ENCODE results near the gene DSCAML1.

Gene DSCAML1

GRCh38 chr11:117796872-117797529 is at the start of gene DSCAML1:
DSCAML1 (minus strand) TSS chr11:117797216; CDS start chr11:117797079, 137 bp downstream.
- no peak for DNase-seq (ENCODE audit: low read depth in 2 of 2)

GRCh38 chr11:117843666-117844484 is 46.9 kb upstream of the DSCAML1 start:
- DNase-seq (ENCODE audit: low read depth in 2 of 2) = peak; percentile 56 to 81

DNA sequence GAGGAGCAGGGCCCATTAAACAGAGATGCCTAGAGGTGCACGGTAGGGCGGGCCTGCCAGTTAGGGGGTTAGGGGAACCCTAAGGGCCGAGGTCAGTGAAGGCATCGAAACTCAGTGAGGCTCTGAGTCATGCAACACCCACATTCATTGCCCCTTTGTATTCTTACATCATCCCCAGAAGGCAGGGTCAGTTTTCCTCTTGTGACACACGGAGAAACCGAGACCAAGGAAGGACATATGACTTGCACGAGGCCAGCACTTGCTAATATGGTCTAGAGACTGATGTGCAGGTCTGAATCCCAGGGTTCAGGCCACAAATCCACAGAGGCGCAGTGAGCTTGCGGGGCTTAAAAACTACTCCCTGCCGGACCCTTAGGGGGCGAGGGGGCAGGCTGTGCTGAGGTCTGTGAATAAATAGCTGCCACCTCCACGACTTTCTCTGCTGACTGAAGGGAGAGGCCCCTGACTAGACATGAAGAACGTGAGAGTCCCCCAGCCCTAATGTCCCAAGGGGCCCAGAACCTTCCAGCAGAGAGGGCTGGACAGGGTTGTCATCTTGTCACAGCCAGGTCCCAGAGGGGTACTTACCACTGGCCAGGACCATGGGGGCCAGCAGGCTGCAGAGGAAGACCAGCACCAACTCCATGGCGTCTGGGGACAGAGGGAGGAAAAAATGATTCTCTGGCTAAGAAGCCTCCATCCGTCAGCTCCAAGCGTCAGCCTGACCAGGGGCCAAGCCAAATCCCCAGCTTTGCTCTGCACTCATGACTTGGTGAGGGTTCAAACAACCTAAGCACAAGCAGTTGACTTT is 45.3 kb upstream of the DSCAML1 start:
- no peak for DNase-seq (ENCODE audit: low read depth in 2 of 2)

GRCh38 chr11:117841551-117842031 is 44.6 kb upstream of the DSCAML1 start:
- DNase-seq (ENCODE audit: low read depth in 2 of 2) = no peak

DNA sequence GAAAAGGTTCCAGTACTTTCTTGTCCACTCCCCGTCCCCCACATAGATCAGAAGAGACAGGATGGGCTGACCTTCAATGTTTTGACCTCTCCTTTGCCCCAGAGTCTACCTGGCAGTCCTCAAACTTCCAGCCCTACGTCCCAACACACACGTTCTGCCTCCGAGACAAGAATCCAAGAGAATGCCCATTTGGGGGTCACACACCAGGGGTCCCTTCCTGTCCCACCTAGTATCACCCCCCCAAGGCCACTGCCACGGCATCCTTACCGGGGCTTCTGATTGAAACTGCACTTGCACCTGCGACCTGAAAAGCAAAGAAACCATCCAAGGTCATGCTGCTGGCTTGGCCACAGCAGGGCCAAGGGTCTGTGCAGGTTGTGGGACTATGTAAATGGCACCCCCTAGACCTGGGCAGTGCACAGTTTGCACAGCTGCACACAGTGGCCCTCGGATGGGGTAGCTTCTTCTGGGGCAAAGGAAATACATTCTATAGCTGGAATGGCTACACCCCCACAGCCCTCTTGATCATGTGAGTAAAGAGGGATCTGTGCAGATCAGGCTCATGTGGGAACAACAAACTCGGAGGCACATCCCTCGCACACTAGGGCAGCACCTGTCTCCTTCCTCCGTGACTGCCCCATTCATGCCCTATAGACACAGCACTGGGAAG is 44.0 kb upstream of the DSCAML1 start:
- DNase-seq (ENCODE audit: low read depth in 2 of 2) = no peak

GRCh38 chr11:117839936-117840813 is 43.2 kb upstream of the DSCAML1 start:
- no peak for DNase-seq (ENCODE audit: low read depth in 2 of 2)

- DNase-seq (ENCODE audit: low read depth in 2 of 2) = no peak
Measured at GRCh38 chr11:117839380-117839881, 42.4 kb upstream of the DSCAML1 start.

DNA sequence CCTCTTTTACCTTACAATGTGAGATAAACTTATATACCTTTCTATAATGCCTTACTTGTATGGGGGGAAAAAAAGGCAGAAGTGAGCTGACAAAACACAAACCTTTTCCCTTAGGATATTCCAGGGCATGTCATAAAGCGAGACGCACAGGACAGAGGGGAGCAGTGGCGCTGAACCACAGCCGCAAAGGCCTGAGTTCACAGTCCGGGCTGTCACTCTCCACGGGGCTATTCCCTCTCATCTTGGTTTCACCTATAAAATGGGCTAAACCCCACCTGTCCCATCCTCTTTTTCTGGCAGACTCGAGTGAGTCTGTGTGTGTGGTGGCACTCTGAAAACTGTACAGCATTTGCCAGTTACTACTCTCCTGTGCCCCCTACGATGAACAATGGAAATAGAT is 41.9 kb upstream of the DSCAML1 start:
- DNase-seq (ENCODE audit: low read depth in 2 of 2) = no peak

DNA sequence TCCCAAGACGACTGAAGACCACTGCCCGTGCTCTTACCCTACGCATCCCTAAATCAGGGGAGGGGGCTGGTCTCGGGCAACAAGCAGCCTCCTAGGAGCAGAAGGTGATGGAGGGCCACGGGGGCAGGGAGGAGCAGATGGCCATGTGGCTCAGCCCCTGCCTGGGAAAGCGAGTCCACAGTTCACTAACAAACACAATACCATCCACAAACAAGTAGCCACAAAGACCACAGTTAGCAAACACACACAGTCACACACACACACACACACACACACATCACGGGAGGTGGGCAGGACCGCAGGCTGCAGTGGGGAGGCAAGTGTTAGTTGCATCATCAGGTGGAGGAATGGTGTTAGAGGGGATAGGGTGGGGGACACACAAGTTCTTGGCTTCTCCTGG is 40.8 kb upstream of the DSCAML1 start:
- no peak for DNase-seq (ENCODE audit: low read depth in 2 of 2)

DNA sequence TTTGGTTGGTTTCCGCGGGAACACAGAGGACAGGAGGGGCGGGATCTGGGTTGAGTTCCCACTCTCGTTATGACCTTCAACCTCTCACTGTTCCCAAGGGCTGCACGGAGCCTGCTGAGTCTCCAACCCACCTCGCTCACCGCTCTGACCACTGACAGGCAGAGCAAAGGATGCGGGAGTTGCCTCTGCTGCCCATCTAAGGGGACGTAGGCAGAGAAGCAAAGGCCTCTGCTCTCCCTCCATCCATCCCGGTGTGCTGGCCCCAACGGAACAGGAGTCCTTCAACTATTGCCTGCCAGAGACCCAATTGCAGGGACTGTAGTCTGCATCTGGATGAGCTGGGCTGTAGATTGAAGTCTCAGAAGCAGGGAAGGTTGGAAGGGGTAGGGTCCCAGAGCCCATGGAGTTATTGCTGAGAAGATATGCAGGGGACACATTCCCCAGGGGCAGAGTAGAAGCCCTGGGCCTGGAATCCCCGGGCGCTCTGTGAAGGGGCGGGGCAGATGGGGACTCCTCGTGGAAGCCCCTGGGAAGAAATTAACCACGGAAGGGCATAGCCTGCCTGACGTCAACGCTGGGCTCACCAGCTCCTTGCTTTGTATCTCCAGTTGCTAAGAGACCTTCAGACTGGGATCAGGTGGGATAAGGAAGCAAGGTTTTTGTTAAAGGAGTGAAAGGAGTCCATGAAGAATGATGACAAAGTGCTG is 40.2 kb upstream of the DSCAML1 start:
- DNase-seq (ENCODE audit: low read depth in 2 of 2) = no peak

GRCh38 chr11:117836077-117836960 is 39.3 kb upstream of the DSCAML1 start:
- no peak for DNase-seq (ENCODE audit: low read depth in 2 of 2)

DNA sequence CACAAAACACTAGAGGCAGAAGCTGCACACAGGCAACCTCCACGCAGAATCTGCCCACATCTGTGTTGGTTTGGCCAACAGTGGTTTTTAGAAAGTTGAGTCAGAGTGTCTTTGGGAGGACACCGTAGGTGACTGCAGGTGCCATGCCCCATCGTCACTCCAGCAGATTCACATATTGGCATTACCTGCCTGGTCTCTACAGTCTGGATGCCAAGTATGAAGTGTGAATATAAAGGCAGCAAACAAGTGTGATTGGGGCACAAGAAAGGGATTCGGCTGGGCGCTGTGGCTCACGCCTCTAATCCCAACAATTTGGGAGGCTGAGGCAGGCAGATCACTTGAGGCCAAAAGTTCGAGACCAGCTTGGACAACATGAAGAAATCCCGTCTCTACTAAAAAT is 38.6 kb upstream of the DSCAML1 start:
- no peak for DNase-seq (ENCODE audit: low read depth in 2 of 2)

GRCh38 chr11:117834838-117835443 is 37.9 kb upstream of the DSCAML1 start:
- no peak for DNase-seq (ENCODE audit: low read depth in 2 of 2)

- DNase-seq (ENCODE audit: low read depth in 2 of 2) = no peak
Measured at GRCh38 chr11:117834068-117834810, 37.2 kb upstream of the DSCAML1 start.

DNA sequence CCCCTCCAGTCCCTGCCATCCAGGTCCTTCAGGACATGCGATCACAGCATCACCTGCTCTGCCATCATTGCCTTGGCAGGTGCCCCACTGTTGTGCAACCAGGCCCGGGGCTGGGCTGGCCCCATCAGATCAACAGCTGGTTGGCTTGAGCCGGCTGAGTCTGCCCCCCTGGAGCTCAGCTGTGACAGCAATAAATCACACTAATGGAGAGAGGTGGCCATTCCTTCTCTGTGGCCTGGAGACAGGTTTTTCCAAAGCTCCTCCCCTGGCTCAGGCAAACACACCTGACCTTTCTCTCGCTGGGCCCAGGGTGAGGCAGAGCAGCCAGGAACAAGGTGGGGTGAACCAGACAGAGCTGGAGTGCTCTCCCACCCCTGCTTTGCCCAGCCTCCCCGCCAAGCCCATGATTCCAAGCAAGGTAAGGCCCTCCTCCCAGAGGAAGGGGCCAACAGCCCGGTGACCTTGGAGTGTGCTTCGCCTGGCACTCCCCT is 36.4 kb upstream of the DSCAML1 start:
- no peak for DNase-seq (ENCODE audit: low read depth in 2 of 2)

GRCh38 chr11:117832511-117832910 is 35.5 kb upstream of the DSCAML1 start:
- DNase-seq (ENCODE audit: low read depth in 2 of 2) = no peak

DNA sequence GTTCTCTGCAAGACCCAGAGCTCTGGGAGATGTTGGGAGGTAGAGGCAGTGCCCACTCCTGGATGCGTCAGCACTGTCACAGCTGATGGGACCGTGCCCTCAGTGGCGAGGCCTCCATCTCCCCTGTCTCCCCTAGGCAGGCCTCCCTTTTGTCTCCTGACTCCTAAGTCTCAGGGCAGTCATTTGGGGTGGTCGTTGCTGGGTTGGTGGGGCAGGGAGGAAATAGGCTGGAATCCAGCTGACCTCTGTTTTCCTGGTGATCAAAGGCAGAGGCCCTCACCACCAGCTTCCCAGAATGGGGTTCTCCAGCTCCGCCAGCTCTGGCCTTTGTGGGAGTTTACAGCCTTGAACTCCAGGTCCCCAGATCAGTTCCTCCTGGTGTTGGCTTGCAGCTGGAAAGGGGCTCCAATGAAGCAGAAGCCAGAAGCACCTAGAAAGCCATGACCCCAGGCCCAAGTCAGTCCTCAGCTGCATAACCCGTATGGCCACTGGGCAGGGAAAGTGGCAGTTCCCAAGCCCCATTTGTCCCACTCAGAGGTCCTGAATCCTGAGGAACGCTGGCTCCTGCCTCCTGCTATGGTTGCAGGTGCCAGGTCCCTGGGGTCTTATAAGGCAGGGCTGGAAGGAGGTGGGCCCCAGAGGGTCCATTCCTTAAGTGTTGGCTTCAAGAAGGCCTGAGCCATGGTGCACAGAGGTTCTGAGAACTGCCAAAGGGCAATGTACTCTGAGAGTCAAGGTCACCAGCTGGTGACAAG is 34.8 kb upstream of the DSCAML1 start:
- no peak for DNase-seq (ENCODE audit: low read depth in 2 of 2)

All from stimulated activated CD4-positive, alpha-beta T cell treated with anti-CD3 and anti-CD28 coated beads, Interleukin-12 subunit alpha, Interleukin-12 subunit beta, amount 100 ng/mL, for 24 hours (primary cell).